H1 (cell line): Measurements from ENCODE around the gene PML. TPM values are rescaled to one million over a fixed set of nuclear protein-coding genes. Genes with fewer than 3 reads are reported as not detected.

ENCODE experiments used
- CTCF ChIA-PET: fragments of 300-600 bp; sonication (Branson Sonifier 250); formaldehyde crosslinking; loops from one replicate; lab custom pipeline; 2021; ENCODE audit not compliant: partially characterized antibody; lab: Charles Lee
- POLR2A ChIA-PET: fragments of 300-600 bp; sonication (Branson Sonifier 250); formaldehyde crosslinking; loops from one replicate; lab custom pipeline; 2021; ENCODE audit warnings: inconsistent platforms; ENCODE audit not compliant: partially characterized antibody; lab: Charles Lee
- DNase-seq, 2 experiments: peaks; one replicate each; pipeline versions ENCODE4 v3.0.0 to v3.0.0-alpha.2; 2010 to 2022; ENCODE audit warnings: low spot score in 2 of 2, low read depth in 1 of 2, mixed read lengths in 1 of 2
- FAIRE-seq: peaks from 2 replicates; lab custom pipeline; 2011; peaks lifted over from hg19 to GRCh38; lab: Jason Lieb, UNC
- H2AFZ ChIP-seq: 2 replicates; pipeline ENCODE4 v1.8.1; 2012; ENCODE audit warnings: low read length, inconsistent platforms
- H2AK5ac ChIP-seq: 2 replicates; pipeline ENCODE4 v1.6.1; 2013; ENCODE audit warnings: low read depth, low read length
- H2BK120ac ChIP-seq: replicated peaks from 2 replicates; pipeline ENCODE3; 2013; ENCODE audit warnings: low read depth, low read length, inconsistent platforms
- H2BK12ac ChIP-seq: 2 replicates; pipeline ENCODE4 v1.6.1; 2013; ENCODE audit warnings: low read depth, low read length
- H2BK15ac ChIP-seq: 2 replicates; pipeline ENCODE4 v1.6.1; 2013; ENCODE audit warnings: low read length
- H2BK20ac ChIP-seq: 2 replicates; pipeline ENCODE4 v1.6.1; 2013; ENCODE audit warnings: low read length
- H2BK5ac ChIP-seq: 2 replicates; pipeline ENCODE4 v1.6.1; 2013; ENCODE audit warnings: low read depth, low read length
- H3K14ac ChIP-seq: 2 replicates; pipeline ENCODE4 v1.6.1; 2013; ENCODE audit warnings: inconsistent platforms; ENCODE audit not compliant: insufficient read length
- H3K18ac ChIP-seq: 2 replicates; pipeline ENCODE4 v1.6.1; 2013; ENCODE audit warnings: low read length; ENCODE audit errors: extremely low read depth
- H3K23ac ChIP-seq: 2 replicates; pipeline ENCODE4 v1.6.1; 2013; ENCODE audit warnings: inconsistent platforms; ENCODE audit not compliant: insufficient read length
- H3K23me2 ChIP-seq: 2 replicates; pipeline ENCODE4 v1.6.1; 2013; ENCODE audit warnings: low read depth, low read length
- H3K27ac ChIP-seq: 2 replicates; pipeline ENCODE4 v1.6.1; 2011; ENCODE audit warnings: low read depth, low read length, inconsistent platforms
- H3K27me3 ChIP-seq, 4 experiments: replicated peaks in 1 of 4; 1 replicate in 1 of 4; 2 replicates in 3 of 4; pipeline versions ENCODE4 v1.6.1 to v1.8.1; 2011 to 2013; ENCODE audit warnings: low read length in 3 of 4, mild to moderate bottlenecking in 3 of 4, inconsistent platforms in 2 of 4, mixed read lengths in 2 of 4, moderate library complexity in 1 of 4; ENCODE audit not compliant: control insufficient read depth in 3 of 4, insufficient read depth in 3 of 4; ENCODE audit errors: extremely low read depth in 1 of 4
- H3K36me3 ChIP-seq, 4 experiments: 2 replicates each; pipeline versions ENCODE4 v1.6.1 to v1.8.1; 2011 to 2013; ENCODE audit warnings: mild to moderate bottlenecking in 4 of 4, low read length in 3 of 4, moderate library complexity in 2 of 4, control low read depth in 1 of 4, inconsistent platforms in 1 of 4; ENCODE audit not compliant: insufficient read depth in 4 of 4, control insufficient read depth in 2 of 4
- H3K4ac ChIP-seq: replicated peaks from 2 replicates; pipeline ENCODE3; 2013; ENCODE audit warnings: low read length, low read depth, mixed read lengths, inconsistent platforms; ENCODE audit not compliant: insufficient read length
- H3K4me1 ChIP-seq, 4 experiments: replicated peaks in 1 of 4; 1 replicate in 1 of 4; 2 replicates in 3 of 4; pipeline versions ENCODE4 v1.6.1 to v1.8.1; 2011 to 2013; ENCODE audit warnings: low read length in 3 of 4, inconsistent platforms in 2 of 4, mixed read lengths in 1 of 4; ENCODE audit not compliant: insufficient read depth in 4 of 4, control insufficient read depth in 3 of 4
- H3K4me2 ChIP-seq, 2 experiments: 2 replicates each; pipeline versions ENCODE4 v1.6.1 to v1.8.1; 2011 to 2013; ENCODE audit warnings: low read depth in 2 of 2, low read length in 2 of 2, control low read depth in 1 of 2, inconsistent platforms in 1 of 2, mild to moderate bottlenecking in 1 of 2; ENCODE audit not compliant: insufficient read depth in 1 of 2
- H3K4me3 ChIP-seq, 4 experiments: fragments of 200-600, 300-600 bp in 1 of 4; sonication (generic), shearing (Covaris generic), sonication (Bioruptor Twin) in 1 of 4; 2 replicates each; pipeline versions ENCODE4 v1.5.1 to v1.8.1; 2011 to 2016; ENCODE audit warnings: low read length in 4 of 4, low read depth in 3 of 4, control low read depth in 2 of 4, inconsistent platforms in 2 of 4, mild to moderate bottlenecking in 2 of 4, mixed read lengths in 1 of 4, moderate library complexity in 1 of 4; ENCODE audit not compliant: insufficient read depth in 2 of 4; ENCODE audit errors: extremely low read depth in 1 of 4
- H3K56ac ChIP-seq: replicated peaks from 2 replicates; pipeline ENCODE3; 2013; ENCODE audit warnings: low read depth, mild to moderate bottlenecking, mixed read lengths, low read length, inconsistent platforms; ENCODE audit not compliant: insufficient read length
- H3K79me1 ChIP-seq: 2 replicates; pipeline ENCODE4 v1.6.1; 2013; ENCODE audit warnings: low read depth, low read length, control low read depth
- H3K79me2 ChIP-seq, 2 experiments: 2 replicates each; pipeline versions ENCODE4 v1.6.1 to v1.8.1; 2012 to 2013; ENCODE audit warnings: low read length in 2 of 2, mild to moderate bottlenecking in 2 of 2, inconsistent platforms in 1 of 2; ENCODE audit not compliant: insufficient read depth in 2 of 2, control insufficient read depth in 1 of 2
- H3K9ac ChIP-seq, 4 experiments: replicated peaks in 1 of 4; 1 replicate in 1 of 4; 2 replicates in 3 of 4; pipeline versions ENCODE4 v1.6.1 to v1.8.1; 2011 to 2013; ENCODE audit warnings: low read depth in 3 of 4, low read length in 3 of 4, control low read depth in 2 of 4, mild to moderate bottlenecking in 2 of 4, moderate library complexity in 2 of 4, inconsistent platforms in 1 of 4; ENCODE audit errors: extremely low read depth in 1 of 4
- H3K9me3 ChIP-seq, 2 experiments: 2 replicates each; pipeline versions ENCODE4 v1.6.1 to v1.8.1; 2012 to 2013; ENCODE audit warnings: mild to moderate bottlenecking in 2 of 2, moderate library complexity in 2 of 2, control low read depth in 1 of 2, inconsistent platforms in 1 of 2, low read depth in 1 of 2, low read length in 1 of 2, mixed read lengths in 1 of 2; ENCODE audit not compliant: insufficient read depth in 2 of 2
- H4K20me1 ChIP-seq, 2 experiments: replicated peaks in 1 of 2; 2 replicates each; pipeline versions ENCODE3 to v1.8.1; 2011 to 2013; ENCODE audit warnings: inconsistent platforms in 2 of 2, low read length in 2 of 2, mild to moderate bottlenecking in 1 of 2; ENCODE audit not compliant: insufficient read depth in 2 of 2, control insufficient read depth in 1 of 2
- H4K5ac ChIP-seq: 2 replicates; pipeline ENCODE4 v1.6.1; 2013; ENCODE audit warnings: low read length, low read depth, mixed read lengths, inconsistent platforms; ENCODE audit not compliant: insufficient read length
- H4K8ac ChIP-seq: 2 replicates; pipeline ENCODE4 v1.8.0; 2013; ENCODE audit warnings: mild to moderate bottlenecking, moderate library complexity, low read length, inconsistent platforms; ENCODE audit not compliant: insufficient read depth; ENCODE audit errors: extremely low read depth
- H4K91ac ChIP-seq: replicated peaks from 2 replicates; pipeline ENCODE3; 2013; ENCODE audit warnings: low read length, mixed read lengths, inconsistent platforms; ENCODE audit not compliant: insufficient read length
- JUN ChIP-seq: IDR thresholded peaks from 2 replicates; pipeline ENCODE4 v1.6.1; 2011; ENCODE audit warnings: low read depth, mild to moderate bottlenecking, improper control_type of control experiment, low read length
- RAD21 ChIP-seq, 2 experiments: IDR thresholded peaks in 1 of 2; conservative IDR thresholded peaks in 1 of 2; 2 replicates each; pipeline ENCODE4 v1.6.1; 2011; ENCODE audit warnings: low read depth in 2 of 2, low read length in 2 of 2, improper control_type of control experiment in 1 of 2, inconsistent platforms in 1 of 2, mild to moderate bottlenecking in 1 of 2, moderate library complexity in 1 of 2
- WGBS, 2 experiments: shearing (Covaris generic) in 1 of 2; methylation state at CpG; one replicate each; pipeline versions ENCODE4 v1.1.6 to v1.1.7; 2013 to 2015; ENCODE audit warnings: low lambda C conversion rate in 2 of 2, mixed read lengths in 2 of 2, inconsistent platforms in 1 of 2, low coverage in 1 of 2, missing lambda C conversion rate in 1 of 2; ENCODE audit not compliant: insufficient replicate concordance in 2 of 2, insufficient coverage in 1 of 2, insufficient read length in 1 of 2; ENCODE audit errors: extremely low coverage in 1 of 2, missing lambda C conversion rate in 1 of 2; 5-methylcytosine and 5-hydroxymethylcytosine counted together
- polyA plus RNA-seq, 7 experiments: library from polyadenylated mRNA; depleted of rRNA in 3 of 7; stranded (reverse) in 5 of 7; unstranded in 2 of 7; fragments of >200 nt in 5 of 7; fragments of 200-250 nt in 2 of 7; gene quantifications; 1 replicate in 5 of 7; 2 replicates in 1 of 7; 4 replicates in 1 of 7; pipeline versions ENCODE4 v1.2.1 to v1.2.3, GENCODE V29; 2011 to 2013; ENCODE audit warnings: missing spikeins in 2 of 7, mixed read lengths in 2 of 7
- total RNA-seq: library from RNA; stranded (reverse); fragmentation: NEBNext Ultra II Directional; extraction: Animal tissue kit (Norgen Biotek cat#: 25700); gene quantifications from 2 replicates; pipeline ENCODE4 v1.2.1, GENCODE V29; 2021
- TF ChIP-seq, protein P1 (sequence below), 3 experiments: IDR thresholded peaks; 1 replicate in 2 of 3; 2 replicates in 1 of 3; pipeline versions ENCODE4 v1.5.1 to v1.6.1; 2011; ENCODE audit warnings: low read length in 3 of 3, mild to moderate bottlenecking in 3 of 3, inconsistent platforms in 2 of 3, low read depth in 1 of 3, moderate library complexity in 1 of 3; ENCODE audit not compliant: insufficient read depth in 1 of 3; ENCODE audit errors: control extremely low read depth in 1 of 3

Gene PML
- total and polyA plus RNA-seq, 2 of the 8 experiments (the other 6 are each of a cell fraction or from before 2014, with no cell fraction given), result 14.9 to 30.3 TPM

DNA sequence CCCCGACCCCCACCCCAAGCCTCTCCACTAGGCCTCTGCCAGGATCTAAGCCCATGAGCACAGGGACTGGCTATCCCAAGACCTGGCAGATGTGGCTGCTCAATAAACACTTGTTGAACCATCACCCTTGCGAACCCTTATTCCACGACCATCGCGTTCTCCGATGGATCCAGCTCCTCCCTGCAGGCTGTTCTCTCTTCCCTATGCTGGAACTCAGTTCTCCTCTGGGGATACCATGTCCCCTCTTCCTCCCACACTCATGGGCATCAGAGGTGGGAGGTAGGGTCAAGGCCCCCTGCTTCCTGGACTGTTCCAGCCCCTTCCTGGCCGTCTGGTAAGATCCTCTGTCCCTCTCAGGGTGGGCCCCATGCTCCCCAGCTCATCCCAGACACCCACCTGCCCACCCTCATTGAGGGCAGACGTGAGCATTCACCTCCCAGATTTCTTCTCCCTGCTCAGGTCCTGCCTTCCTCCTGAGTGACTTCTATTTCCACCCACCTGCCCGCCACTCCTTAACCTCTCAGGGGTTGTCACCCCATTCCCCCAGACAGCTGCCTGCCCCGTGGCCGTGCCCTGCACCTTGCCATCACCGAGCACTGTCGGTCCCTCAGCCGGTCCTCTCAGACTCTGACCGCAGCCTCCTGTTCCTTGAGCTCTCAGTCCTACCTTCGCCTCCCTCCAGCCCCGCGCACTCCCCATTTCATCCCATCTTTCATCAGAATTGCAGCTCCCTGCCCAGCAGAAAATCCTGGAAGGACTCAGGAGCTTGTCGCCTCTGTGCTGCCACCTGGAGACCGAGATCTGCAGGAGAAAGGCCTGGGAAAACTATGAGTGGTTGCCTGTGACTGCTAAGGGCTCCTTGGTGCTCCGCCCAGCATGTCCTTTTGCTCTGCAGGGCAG, 42.0 kb downstream of the PML start:
- TF ChIP-seq, protein P1, sequence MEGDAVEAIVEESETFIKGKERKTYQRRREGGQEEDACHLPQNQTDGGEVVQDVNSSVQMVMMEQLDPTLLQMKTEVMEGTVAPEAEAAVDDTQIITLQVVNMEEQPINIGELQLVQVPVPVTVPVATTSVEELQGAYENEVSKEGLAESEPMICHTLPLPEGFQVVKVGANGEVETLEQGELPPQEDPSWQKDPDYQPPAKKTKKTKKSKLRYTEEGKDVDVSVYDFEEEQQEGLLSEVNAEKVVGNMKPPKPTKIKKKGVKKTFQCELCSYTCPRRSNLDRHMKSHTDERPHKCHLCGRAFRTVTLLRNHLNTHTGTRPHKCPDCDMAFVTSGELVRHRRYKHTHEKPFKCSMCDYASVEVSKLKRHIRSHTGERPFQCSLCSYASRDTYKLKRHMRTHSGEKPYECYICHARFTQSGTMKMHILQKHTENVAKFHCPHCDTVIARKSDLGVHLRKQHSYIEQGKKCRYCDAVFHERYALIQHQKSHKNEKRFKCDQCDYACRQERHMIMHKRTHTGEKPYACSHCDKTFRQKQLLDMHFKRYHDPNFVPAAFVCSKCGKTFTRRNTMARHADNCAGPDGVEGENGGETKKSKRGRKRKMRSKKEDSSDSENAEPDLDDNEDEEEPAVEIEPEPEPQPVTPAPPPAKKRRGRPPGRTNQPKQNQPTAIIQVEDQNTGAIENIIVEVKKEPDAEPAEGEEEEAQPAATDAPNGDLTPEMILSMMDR (IDR thresholded peaks at IDR 0.05; ENCODE audit: control extremely low read depth in 1 of 3, insufficient read depth in 1 of 3, low read depth in 1 of 3, low read length in 3 of 3), result peak; percentile 68 to 88 (median 82)
- TF ChIP-seq RAD21 (IDR thresholded peaks at IDR 0.05 in 1 of 2, conservative IDR thresholded peaks at IDR 0.05 in 1 of 2; ENCODE audit: low read depth in 2 of 2, low read length in 2 of 2), result peak; percentile 60 to 73
- TF ChIP-seq JUN, result no peak
- TF ChIP-seq, all 59 proteins: peak for 2
- FAIRE-seq, result no peak

More for the DNA sequence above, 42.0 kb downstream of the PML start:
- Histone ChIP-seq H2BK15ac (no peak overlapping the region), H2BK5ac (no peak overlapping the region), H2AFZ (no peak overlapping the region), H3K14ac (no peak overlapping the region), H3K4me1 (peaks cover 0 to 7% (median 6%) of the 10 kb centered on the region in 4 experiments; a peak in 4 of 7 replicates), H3K23ac (no peak overlapping the region), H3K9ac (no peak overlapping the region), H2BK12ac (peak overlapping the region; percentile 0; the same call in 1 of the 2 replicates), H3K4me3 (no peak overlapping the region), H4K5ac (no peak overlapping the region), H2AK5ac (no peak overlapping the region), H2BK120ac (no peak overlapping the region), H3K4me2 (no peak overlapping the region), H3K9me3 (no peaks in the 10 kb centered on the region), H3K79me2 (no peaks in the 10 kb centered on the region), H3K36me3 (peaks cover 0 to 4% (median 0%) of the 10 kb centered on the region in 4 experiments; a peak in 3 of 8 replicates), H4K8ac (no peak overlapping the region), H3K27me3 (no peaks in the 10 kb centered on the region), H3K18ac (peak overlapping the region; percentile 32; the same call in 1 of the 2 replicates), H3K4ac (no peak overlapping the region), H3K23me2 (no peaks in the 10 kb centered on the region), H2BK20ac (no peak overlapping the region), H4K91ac (no peak overlapping the region), H3K27ac (no peak overlapping the region; the same call in 1 of the 2 replicates), H4K20me1 (peaks cover 0 to 2% of the 10 kb centered on the region in 2 experiments), H3K79me1 (no peaks in the 10 kb centered on the region), H3K56ac (no peak overlapping the region)
- ChIA-PET CTCF (interaction anchor here (0.6 to 13.0 kb wide), 44 partner anchors 9 to 1238 kb away, joined by 3 to 174 read pairs (median 5); partner anchors contain the start of genes PML and STOML1), POLR2A (interaction anchor here (1.0 to 2.7 kb wide), 3 partner anchors 9 to 85 kb away, joined by 6 to 9 read pairs (median 8); no protein-coding TSS in a partner anchor)
- peak; percentile 58 to 84 for DNase-seq
- 70% methylated on average over 21 of the region's 21 CpGs; no CpG with 5 or more reads in 1 of the 2 experiments for WGBS, 2 experiments
